ENCODE results near the gene C2orf80.
"Not testable (repeated sequence)": the region's sequence is repeated elsewhere in the genome, so short reads cannot be mapped to it uniquely, and the experiment has no call there.

GRCh38 chr2:208117390-208117789 lies 72.4 kb downstream of the C2orf80 start:
- not testable (repeated sequence) for TF ChIP-seq CTCF (conservative IDR thresholded peaks at IDR 0.05 in 1 of 2, IDR thresholded peaks at IDR 0.05 in 1 of 2; ENCODE audit: low read depth in 1 of 2, low read length in 2 of 2); EZH2 (IDR thresholded peaks at IDR 0.05; ENCODE audit: low read length, missing control alignments)
